GM19328 (cell line): Measurements from ENCODE around the gene HEY2.
"Not testable (repeated sequence)": the region's sequence is repeated elsewhere in the genome, so short reads cannot be mapped to it uniquely, and the experiment has no call there.

Source experiments
- ATAC-seq: cut with Tn5 transposase; IDR thresholded peaks from one replicate; pipeline ENCODE4 v1.9.1; 2021; ENCODE audit warnings: mild to moderate bottlenecking, moderate library complexity; ENCODE audit not compliant: unreplicated experiment

Gene HEY2

DNA sequence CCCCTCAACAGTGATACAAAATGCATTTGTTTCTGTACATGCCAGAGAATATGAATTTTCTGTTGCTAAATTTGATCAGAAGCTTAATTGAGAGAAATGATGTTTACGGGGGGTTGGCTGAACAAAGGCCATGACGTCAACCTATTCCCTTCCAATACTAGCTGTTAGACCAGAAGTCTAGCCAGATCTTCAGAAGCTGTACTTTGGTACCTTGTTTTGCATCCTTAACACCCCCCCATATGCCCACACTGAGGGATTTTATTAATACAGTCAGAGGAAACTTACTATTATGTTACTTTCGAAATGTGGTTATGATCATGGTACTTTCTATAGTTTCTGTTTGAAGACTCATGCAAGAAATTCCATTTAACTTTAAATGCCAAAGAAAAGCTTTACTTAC lies 44.4 kb downstream of the HEY2 start:
- no peak for ATAC-seq

DNA sequence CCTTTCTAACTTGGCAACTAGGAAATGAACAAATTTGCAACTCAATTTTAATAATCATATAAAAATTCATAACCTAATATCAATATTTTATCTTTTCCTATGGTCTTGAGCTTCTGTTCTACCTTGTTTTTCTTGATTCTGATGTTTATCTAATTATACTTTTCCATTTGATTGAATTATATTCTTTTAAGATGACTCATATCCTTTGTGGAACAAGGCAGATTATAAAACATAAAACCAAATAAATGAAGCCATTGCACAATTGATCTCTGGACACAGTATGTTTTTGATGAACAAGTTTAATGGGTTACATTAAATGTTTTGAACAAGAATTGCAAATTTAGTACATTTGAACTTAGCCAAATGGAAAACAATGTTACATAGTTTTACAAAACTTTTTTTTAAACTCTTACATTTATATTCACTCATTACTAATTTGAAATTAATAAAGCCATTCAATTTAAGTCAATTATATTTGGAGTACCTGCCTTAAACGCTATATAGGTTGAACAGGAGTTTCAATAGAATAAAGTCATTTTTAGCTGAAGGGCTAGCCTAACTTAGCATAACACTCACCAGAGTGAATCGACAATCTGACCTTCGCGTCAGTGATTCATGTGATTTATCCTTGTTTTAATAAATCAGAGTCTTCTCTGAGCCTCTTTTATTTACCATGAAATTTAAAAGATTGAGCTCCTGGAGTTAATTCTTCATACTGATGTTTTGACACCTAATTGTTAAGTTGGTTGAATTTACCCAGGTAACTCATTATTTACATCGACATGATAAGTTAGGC lies 45.1 kb downstream of the HEY2 start:
- ATAC-seq: no peak

DNA sequence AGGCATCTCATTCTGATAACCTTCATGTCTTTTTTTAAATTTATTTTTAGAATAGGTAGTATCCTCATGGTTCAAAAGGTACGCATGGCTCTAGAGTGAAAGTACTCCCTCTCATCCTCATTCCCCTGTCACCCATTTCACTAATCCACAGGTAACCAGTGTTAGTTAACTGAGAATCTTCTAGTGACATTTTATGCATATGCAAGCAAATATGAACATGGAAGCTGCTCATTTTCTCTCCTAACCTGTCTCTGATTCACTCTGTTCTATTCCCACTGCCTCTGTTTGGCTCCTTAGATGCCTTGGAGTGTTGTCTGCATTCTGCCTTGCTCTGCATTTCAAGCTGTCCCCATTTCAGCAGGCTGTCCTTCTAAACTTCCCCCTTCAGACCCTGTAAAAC lies 45.9 kb downstream of the HEY2 start:
- ATAC-seq: no peak

DNA sequence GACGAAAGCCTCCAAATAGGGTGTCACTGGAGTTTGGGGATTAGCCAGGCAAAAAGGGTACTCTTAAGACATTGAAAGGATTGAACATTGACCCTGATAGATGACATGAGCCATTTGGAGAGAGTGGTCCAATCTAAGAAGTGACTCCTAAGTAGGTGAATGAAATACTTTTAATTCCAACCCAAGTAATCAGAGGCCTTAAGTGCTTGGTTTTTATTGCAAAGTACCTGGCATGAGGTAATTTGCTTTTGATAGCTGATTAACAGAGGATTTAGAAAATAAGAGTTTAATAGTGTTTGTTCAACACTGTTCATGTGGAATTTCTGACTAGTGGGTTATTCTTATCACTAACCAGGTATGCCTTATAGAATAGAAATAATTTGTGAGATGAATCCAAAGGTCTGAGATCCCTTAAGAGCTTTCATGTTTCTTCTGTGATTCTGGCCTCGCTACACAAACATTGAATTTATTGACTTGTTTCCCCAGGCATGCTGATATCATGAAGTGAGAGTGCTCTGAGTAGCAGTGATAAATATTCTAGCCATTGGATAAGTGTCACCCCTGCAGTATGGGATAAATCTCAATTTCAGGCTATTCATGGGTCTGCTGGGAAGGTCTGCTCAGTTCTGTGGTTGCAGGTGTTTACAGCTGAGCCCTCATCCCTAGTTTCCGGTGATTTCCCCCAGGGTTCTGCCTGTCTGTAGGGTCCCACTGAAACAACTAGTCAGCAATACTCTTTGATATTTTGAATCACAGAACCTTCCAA lies 47.9 kb downstream of the HEY2 start:
- no peak for ATAC-seq

DNA sequence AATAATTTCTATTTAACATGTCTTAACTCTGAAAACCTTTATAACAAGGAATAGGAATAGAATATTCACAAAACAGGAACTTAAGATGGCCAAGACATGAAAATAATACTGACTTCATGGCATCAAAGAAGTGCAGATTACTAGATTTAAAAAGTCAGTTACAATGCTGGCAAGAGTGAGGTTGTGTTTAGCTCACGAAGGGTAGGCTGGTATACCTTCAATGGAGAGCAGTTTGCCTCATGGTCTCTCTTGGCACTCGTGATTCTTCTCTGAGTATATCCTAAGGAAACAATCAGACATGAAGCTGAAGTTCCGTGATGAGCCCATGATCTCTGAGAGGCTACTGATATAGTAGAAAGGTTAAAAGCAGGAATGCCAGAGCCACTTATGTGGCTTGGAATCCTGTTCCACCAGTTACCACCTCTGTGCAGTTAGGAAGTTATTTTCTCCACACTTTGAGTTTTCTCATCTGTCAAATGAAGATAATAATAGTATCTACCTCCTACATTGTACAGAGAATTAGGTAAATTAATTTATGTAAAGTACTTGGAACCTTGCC lies 48.5 kb downstream of the HEY2 start:
- no peak for ATAC-seq

DNA sequence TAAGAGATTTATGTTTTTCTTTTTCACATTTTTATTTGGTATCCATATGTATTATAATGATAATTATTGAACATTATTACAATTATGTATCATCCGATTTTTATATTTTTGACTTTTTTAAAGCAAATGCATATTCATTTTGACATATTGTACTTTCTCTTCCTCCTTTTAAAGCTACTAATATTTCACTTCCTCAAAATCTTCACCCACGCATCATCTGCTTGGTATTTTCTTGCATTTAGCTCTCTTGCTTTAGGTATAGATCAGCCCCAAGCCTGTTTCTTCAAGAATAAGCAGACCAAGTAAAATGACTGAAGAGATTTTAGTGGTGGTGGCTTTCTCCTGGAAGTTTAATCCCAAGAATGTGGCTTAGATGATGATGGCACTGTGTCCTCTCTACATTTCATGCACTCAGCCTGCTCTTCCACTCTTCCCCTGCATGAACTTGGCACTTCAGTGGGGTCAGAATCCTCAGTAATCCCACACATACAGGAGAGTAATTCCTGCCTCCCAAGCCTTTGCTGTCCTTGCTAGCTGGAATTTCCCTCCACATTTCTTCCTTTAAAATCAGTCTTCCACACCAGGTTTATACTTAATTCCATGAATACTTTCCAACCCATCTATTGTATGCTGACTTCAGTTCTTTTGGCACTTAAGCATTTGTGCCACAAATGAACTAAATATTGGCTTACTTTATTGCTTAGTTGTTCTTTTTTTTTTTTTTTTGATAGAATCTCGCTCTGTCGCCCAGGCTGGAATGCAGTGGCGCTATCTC lies 49.5 kb downstream of the HEY2 start:
- ATAC-seq: peak; percentile 85

DNA sequence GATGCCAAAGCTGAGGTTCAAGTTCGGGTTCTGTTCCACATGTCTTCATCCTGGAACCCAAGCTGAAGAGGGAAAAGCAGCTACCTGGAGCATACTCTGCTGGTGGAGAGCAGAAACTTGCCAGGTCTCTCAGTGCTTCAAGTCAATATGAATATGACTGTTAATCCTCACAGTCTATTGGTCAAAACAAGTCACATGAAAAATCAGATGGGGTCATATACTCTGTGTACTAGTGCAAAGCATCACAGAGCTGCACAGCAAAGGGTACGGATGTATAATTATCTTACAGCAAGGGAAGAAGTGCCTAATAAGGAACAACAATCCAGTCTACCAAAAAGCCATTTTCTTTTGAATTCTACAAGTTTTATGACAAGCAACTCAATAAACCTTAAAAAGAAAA lies 53.0 kb downstream of the HEY2 start:
- no peak for ATAC-seq

DNA sequence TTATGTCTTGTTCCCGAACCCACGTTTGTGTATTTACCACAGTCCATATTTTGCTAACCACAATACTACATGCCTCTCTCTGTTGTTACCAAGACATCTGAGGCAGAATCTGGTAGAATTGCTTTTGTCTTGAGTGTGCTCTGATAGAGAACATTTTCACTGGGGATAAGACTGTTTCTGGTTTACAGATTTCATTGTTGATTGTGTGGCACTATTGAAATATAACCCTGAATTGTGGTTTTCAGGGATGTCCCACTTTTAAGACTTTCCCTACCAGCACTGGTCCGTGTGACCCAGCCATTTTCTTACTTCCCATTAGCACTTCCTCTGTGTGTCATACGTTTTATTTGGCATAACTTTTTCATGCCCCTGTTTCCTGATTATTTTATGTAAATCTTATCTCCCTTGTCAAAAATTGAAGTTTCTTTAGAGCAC lies 53.5 kb downstream of the HEY2 start:
- no peak for ATAC-seq

DNA sequence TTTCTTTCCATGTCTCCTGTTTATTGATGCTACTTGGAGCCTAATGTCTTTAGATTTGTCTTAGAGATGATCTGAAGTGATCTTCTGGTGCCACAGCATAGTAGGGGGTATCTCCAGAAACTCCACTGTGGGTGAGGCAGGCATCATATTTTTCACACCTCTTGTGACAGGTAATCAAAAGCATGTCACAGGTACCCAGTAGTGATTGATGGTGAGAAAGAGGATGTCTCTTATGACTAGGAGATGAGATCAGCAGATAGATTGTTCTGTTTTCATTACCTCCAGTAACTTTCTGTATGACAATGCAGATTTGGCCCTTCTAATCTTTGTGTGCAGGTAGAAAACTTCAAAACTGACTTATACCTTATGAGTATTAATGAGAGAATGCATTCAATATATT lies 54.8 kb downstream of the HEY2 start:
- ATAC-seq: no peak

DNA sequence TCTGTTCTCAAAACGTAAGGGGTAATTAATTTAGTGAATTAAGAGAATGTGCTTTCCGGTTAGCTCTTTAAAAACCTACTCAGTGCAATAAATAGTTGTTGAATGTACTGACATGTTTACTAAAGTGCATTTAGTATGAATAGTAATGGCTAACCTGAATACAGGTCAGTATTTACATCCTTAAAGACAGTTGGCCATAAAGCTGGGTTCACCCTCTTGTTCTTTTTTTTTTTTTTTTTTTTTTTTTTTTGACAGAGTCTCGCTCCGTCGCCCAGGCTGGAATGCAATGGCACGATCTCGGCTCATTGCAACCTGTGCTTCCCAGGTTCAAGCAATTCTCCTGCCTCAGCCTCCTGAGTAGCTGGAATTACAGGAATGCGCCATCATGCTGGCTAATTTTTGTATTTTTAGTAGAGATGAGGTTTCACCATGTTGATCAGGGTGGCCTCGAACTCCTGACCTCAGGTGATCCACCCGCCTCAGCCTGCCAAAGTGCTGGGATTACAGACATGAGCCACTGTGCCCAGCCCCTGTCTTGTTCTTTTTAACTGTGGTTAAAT lies 55.5 kb downstream of the HEY2 start:
- not testable (repeated sequence) for ATAC-seq

DNA sequence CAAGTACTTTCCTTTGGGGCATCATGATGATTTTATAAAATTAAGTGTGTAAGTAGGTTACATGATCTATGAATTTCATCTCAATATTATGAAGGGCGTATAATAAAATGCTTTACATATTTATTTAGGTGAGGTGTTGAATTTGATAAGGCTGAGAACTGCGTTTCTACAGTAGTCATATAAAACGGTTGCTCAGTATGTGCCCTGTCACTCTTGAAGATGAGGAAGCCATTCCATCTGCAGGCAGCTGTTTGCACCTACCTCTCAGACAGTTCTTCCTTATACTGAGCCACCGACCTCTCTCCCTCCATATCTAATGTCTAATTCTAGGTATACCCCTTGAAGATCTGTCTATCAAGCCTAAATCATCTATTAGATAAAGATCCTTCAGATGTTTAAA lies 57.4 kb downstream of the HEY2 start:
- no peak for ATAC-seq

DNA sequence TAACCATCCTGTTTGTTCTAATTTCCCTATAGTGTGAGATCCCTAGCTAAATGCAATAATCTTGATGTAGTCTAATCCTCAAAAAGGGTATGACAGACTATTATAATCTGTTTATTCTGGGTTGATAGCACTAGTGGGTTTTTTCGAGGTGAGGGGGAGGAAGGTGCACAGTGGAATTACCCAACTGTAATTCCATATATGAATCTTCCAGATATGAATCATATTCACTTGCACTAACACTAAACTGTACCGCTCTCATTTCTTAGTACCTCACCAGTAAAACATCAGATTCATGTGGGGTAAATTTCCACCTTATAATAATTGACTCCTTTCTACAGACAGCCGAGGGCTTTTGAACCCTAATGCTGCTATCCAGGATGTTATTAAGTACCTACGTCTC lies 57.9 kb downstream of the HEY2 start:
- no peak for ATAC-seq

DNA sequence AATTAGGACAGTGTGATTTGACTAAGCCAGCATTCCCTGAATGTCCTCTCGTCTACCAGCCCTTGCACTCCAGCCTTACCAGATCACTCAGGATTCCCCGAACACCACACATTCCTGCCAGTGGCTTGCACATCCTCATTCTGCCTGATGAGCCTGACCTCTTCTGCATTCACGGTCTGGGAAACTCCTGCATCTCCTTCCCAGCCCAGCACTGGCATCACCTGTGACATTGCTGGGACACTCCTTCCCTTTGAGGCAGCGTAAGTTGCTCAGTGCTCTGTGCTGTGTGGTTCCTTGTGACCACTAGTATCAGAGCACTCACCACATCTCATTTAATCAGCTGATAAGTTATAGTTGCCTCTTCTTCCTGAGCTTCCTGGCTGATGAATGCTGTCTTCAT lies 58.6 kb downstream of the HEY2 start:
- ATAC-seq: no peak

DNA sequence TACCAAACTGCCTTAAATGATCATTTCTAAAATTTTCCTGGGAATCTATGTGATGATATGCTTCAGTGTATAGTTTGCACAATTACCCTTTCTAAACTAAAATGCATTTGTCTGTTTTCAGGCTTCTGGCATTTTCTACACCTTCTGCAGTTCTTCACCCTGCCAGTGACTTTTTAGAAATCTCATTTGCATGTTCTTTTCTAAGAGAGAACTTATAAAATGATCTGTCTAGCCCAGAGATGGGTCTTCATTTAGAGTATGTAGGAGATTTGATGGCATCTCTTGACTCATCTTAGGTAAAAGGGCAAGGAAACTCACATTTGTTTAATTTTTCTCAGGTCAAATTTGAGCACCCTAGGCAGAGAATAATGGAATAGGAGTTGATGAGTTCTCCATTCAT lies 59.2 kb downstream of the HEY2 start:
- ATAC-seq: no peak

DNA sequence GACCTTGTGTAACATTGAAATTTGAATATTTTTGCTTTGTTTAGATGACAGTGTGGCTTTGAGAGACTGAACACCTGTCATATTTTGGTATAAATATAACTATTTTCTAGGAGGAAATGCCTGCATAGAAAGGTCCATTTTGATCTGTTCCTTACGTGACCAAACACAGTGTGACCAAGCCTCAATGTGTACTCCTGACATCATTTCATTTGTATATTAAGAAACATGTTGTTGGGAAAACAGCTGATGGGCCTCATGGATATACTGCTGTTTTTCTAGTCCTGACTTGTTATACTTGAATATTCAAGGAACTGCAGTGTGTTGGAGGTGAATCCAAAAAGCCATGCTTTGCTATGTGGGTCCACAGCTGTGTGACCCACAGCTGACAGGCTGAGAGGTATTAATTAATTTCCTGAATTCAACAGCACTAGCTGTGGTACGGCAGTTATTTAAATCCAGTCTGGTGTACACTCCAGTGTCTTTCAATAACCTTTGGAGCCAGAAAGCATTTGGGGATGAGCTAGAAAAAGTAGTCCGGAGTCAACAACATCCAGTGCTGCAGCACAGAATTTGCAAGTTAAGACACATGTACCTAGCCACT lies 60.2 kb downstream of the HEY2 start:
- ATAC-seq: no peak

DNA sequence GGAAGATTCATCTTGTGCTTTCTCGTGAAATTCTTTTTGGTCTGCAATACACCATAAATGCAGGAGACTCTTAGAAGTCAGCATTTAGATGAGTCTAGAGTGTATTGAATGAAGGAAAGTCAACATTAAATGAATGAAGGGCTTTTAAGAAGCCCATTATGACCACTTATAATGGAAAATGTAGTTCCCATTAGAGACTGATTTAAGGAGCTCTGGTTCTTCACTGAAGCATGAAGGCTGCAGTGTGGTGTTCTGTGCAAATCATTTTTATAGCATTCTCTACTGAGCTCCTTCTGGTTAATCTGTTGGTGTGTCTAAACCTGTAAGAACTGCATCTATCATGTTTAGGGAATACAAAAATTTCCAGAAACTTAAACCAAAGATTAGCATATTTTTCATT lies 61.0 kb downstream of the HEY2 start:
- ATAC-seq: no peak
